Parathyroid adenoma (tissue), 2 donors: ENCODE results near the gene SPSB1.
A peak's percentile ranks its signal among the peaks of the same experiment; 100 is the strongest.

Experiments
- H2AFZ ChIP-seq: fragments of 300-600 bp; sonication (generic); one replicate; pipeline ENCODE4 v1.7.0; 2017; ENCODE audit warnings: antibody characterized with exemption, mild to moderate bottlenecking
- H3K27ac ChIP-seq: fragments of 300-600 bp; sonication (generic); one replicate; pipeline ENCODE4 v1.7.0; 2017
- H3K27me3 ChIP-seq: fragments of 300-600 bp; sonication (generic); one replicate; pipeline ENCODE4 v1.7.0; 2017; ENCODE audit warnings: low read length; ENCODE audit not compliant: control insufficient read depth, insufficient read depth
- H3K36me3 ChIP-seq: fragments of 300-600 bp; sonication (generic); one replicate; pipeline ENCODE4 v1.7.0; 2017; ENCODE audit warnings: low read length; ENCODE audit not compliant: control insufficient read depth, insufficient read depth
- H3K4me1 ChIP-seq: fragments of 300-600 bp; sonication (generic); one replicate; pipeline ENCODE4 v1.7.0; 2017; ENCODE audit warnings: control low read depth
- H3K4me2 ChIP-seq: fragments of 300-600 bp; sonication (generic); one replicate; pipeline ENCODE4 v1.7.0; 2017; ENCODE audit warnings: low read length
- H3K4me3 ChIP-seq: fragments of 300-600 bp; sonication (generic); one replicate; pipeline ENCODE4 v1.7.0; 2017; ENCODE audit warnings: low read depth, low read length
- H3K79me2 ChIP-seq: fragments of 300-600 bp; sonication (generic); one replicate; pipeline ENCODE4 v1.7.0; 2017; ENCODE audit warnings: control low read depth
- H3K9ac ChIP-seq: fragments of 300-600 bp; sonication (generic); one replicate; pipeline ENCODE4 v1.7.0; 2017; ENCODE audit warnings: mild to moderate bottlenecking
- H3K9me3 ChIP-seq: fragments of 300-600 bp; sonication (generic); one replicate; pipeline ENCODE4 v1.7.0; 2017; ENCODE audit warnings: low read length; ENCODE audit not compliant: control insufficient read depth
- CTCF ChIP-seq: fragments of 300-600 bp; sonication (generic); IDR thresholded peaks from one replicate; pipeline ENCODE4 v1.7.0; 2017; ENCODE audit warnings: antibody characterized with exemption, mild to moderate bottlenecking
- donor health status: primary hyperparathyroidism.

The SPSB1 gene

GRCh38 chr1:9345922-9346321, 53.2 kb downstream of the SPSB1 start:
- H3K27ac ChIP-seq, result no peak overlapping the region
- no peak overlapping the region for H2AFZ ChIP-seq
- TF ChIP-seq CTCF, result no peak
- H3K4me3 ChIP-seq, result no peak overlapping the region
- H3K4me1 ChIP-seq, result no peaks in the 10 kb centered on the region
- no peaks in the 10 kb centered on the region for H3K36me3 ChIP-seq
- H3K4me2 ChIP-seq, result peak overlapping the region; percentile 5
- no peaks in the 10 kb centered on the region for H3K79me2 ChIP-seq
- H3K9ac ChIP-seq, result no peak overlapping the region
- H3K9me3 ChIP-seq, result no peaks in the 10 kb centered on the region
- H3K27me3 ChIP-seq, result no peaks in the 10 kb centered on the region

GRCh38 chr1:9346566-9346965, 53.9 kb downstream of the SPSB1 start:
- Histone ChIP-seq H3K4me3 (no peak overlapping the region), H3K4me1 (no peaks in the 10 kb centered on the region), H3K27ac (no peak overlapping the region), H3K4me2 (no peak overlapping the region), H3K9me3 (no peaks in the 10 kb centered on the region), H3K79me2 (peaks cover 3% of the 10 kb centered on the region), H2AFZ (no peak overlapping the region), H3K36me3 (no peaks in the 10 kb centered on the region), H3K9ac (no peak overlapping the region), H3K27me3 (no peaks in the 10 kb centered on the region)
- TF ChIP-seq CTCF, result no peak

- H3K4me3 ChIP-seq, result no peak overlapping the region
- H3K27me3 ChIP-seq, result no peaks in the 10 kb centered on the region
- peaks cover 3% of the 10 kb centered on the region for H3K79me2 ChIP-seq
- no peak overlapping the region for H3K4me2 ChIP-seq
- H3K4me1 ChIP-seq, result no peaks in the 10 kb centered on the region
- no peaks in the 10 kb centered on the region for H3K36me3 ChIP-seq
- H3K9ac ChIP-seq, result no peak overlapping the region
- H3K9me3 ChIP-seq, result no peaks in the 10 kb centered on the region
- H2AFZ ChIP-seq, result no peak overlapping the region
- H3K27ac ChIP-seq, result no peak overlapping the region
- TF ChIP-seq CTCF, result no peak
Measured at GRCh38 chr1:9347095-9347850, 54.6 kb downstream of the SPSB1 start.

- Histone ChIP-seq H3K36me3 (no peaks in the 10 kb centered on the region), H3K4me3 (no peak overlapping the region), H2AFZ (no peak overlapping the region), H3K9me3 (no peaks in the 10 kb centered on the region), H3K27me3 (no peaks in the 10 kb centered on the region), H3K79me2 (peaks cover 5% of the 10 kb centered on the region), H3K9ac (no peak overlapping the region), H3K4me2 (no peak overlapping the region), H3K27ac (no peak overlapping the region), H3K4me1 (no peaks in the 10 kb centered on the region)
- no peak for TF ChIP-seq CTCF
Measured at GRCh38 chr1:9349331-9349851, 56.7 kb downstream of the SPSB1 start.
